DND-41 (cell line): ENCODE data around the gene ESAM.

ENCODE experiments used
- ATAC-seq: fragments of 200-7000 bp; cut with Tn5 transposase; 3 replicates; pipeline ENCODE4 v1.9.1; 2021; ENCODE audit warnings: low read depth; ENCODE audit not compliant: insufficient read depth
- DNase-seq: peaks from one replicate; pipeline ENCODE4 v3.0.0-alpha.2; 2020
- H2AFZ ChIP-seq: 2 replicates; pipeline ENCODE4 v1.6.0; 2012; ENCODE audit warnings: low read depth, low read length
- H3K27ac ChIP-seq: 2 replicates; pipeline ENCODE4 v1.5.1; 2012; ENCODE audit warnings: low read length, inconsistent platforms
- H3K27me3 ChIP-seq: fragments of 200-600 bp; sonication (generic); 2 replicates; pipeline ENCODE4 v1.6.0; 2012; ENCODE audit warnings: low read length, mild to moderate bottlenecking, inconsistent platforms; ENCODE audit not compliant: insufficient read depth, poor library complexity
- H3K36me3 ChIP-seq: 2 replicates; pipeline ENCODE4 v1.5.1; 2012; ENCODE audit warnings: low read length, inconsistent platforms; ENCODE audit not compliant: insufficient read depth
- H3K4me1 ChIP-seq: 2 replicates; pipeline ENCODE4 v1.5.1; 2012; ENCODE audit warnings: mild to moderate bottlenecking, low read length; ENCODE audit not compliant: insufficient read depth
- H3K4me2 ChIP-seq: 2 replicates; pipeline ENCODE4 v1.6.0; 2012; ENCODE audit warnings: mild to moderate bottlenecking, moderate library complexity, low read length, inconsistent platforms; ENCODE audit not compliant: insufficient read depth
- H3K4me3 ChIP-seq, 2 experiments: fragments of 200-600 bp in 1 of 2; shearing (Covaris generic) in 1 of 2; 2 replicates each; pipeline ENCODE4 v1.5.1; 2012 to 2016; ENCODE audit warnings: inconsistent platforms in 2 of 2, low read length in 2 of 2, mild to moderate bottlenecking in 2 of 2, low read depth in 1 of 2, moderate library complexity in 1 of 2
- H3K79me2 ChIP-seq: 2 replicates; pipeline ENCODE4 v1.6.0; 2012; ENCODE audit warnings: low read length, inconsistent platforms; ENCODE audit not compliant: insufficient read depth
- H3K9ac ChIP-seq: 2 replicates; pipeline ENCODE4 v1.6.0; 2012; ENCODE audit warnings: low read depth, mild to moderate bottlenecking, inconsistent platforms, low read length, moderate library complexity
- H3K9me3 ChIP-seq: 2 replicates; pipeline ENCODE4 v1.5.1; 2012; ENCODE audit warnings: low read length, moderate library complexity, mild to moderate bottlenecking, inconsistent platforms; ENCODE audit not compliant: insufficient read depth, severe bottlenecking
- H4K20me1 ChIP-seq: 2 replicates; pipeline ENCODE4 v1.6.0; 2012; ENCODE audit warnings: low read length; ENCODE audit not compliant: insufficient read depth
- CTCF ChIP-seq: IDR thresholded peaks from 2 replicates; pipeline ENCODE4 v1.5.1; 2012; ENCODE audit warnings: borderline replicate concordance, low read length, moderate library complexity, mild to moderate bottlenecking; ENCODE audit not compliant: poor library complexity, severe bottlenecking; ENCODE audit errors: extremely low read depth
- EZH2 ChIP-seq: IDR thresholded peaks from 3 replicates; pipeline ENCODE4 v1.6.1; 2012; ENCODE audit warnings: borderline replicate concordance, low read depth, mild to moderate bottlenecking, moderate library complexity, low read length, inconsistent platforms; ENCODE audit not compliant: severe bottlenecking

Gene ESAM

GRCh38 chr11:124807201-124807600 lies 45.1 kb upstream of the ESAM start:
- no peak overlapping the region for H3K27ac ChIP-seq
- H3K4me3 ChIP-seq: no peak overlapping the region
- H3K79me2 ChIP-seq: no peaks in the 10 kb centered on the region
- H3K27me3 ChIP-seq: peaks cover 24% of the 10 kb centered on the region
- ATAC-seq (no peak), DNase-seq (no peak)
- no peaks in the 10 kb centered on the region for H3K4me1 ChIP-seq
- H2AFZ ChIP-seq: no peak overlapping the region
- TF ChIP-seq EZH2: no peak
- TF ChIP-seq CTCF: no peak
- H3K9ac ChIP-seq: no peak overlapping the region
- no peaks in the 10 kb centered on the region for H3K9me3 ChIP-seq
- H3K36me3 ChIP-seq: no peaks in the 10 kb centered on the region
- no peak overlapping the region for H3K4me2 ChIP-seq
- H4K20me1 ChIP-seq: no peaks in the 10 kb centered on the region

DNA sequence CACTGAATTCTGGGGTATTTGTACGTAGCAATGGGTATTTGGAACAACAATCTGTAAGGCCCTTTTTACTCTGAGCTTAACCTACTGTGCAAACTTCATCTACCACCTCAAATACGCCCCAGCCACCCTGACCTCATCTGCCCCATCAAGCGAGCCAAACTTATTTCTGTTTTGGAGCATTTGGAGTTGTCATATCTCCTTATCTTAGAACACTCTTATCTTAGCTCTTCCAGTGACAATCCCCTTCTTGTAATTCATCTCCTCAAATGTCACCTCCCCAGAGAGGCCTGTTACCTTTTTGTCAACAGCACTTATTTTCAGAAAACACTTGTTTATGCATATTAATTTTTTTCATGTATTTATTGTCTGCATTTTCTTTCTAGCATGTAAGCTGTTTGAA lies 42.8 kb upstream of the ESAM start:
- no peaks in the 10 kb centered on the region; the same call in 1 of the 2 replicates for H3K36me3 ChIP-seq
- H3K27ac ChIP-seq: no peak overlapping the region
- peaks cover 11% of the 10 kb centered on the region for H3K4me1 ChIP-seq
- DNase-seq (no peak), ATAC-seq (no peak)
- no peaks in the 10 kb centered on the region for H4K20me1 ChIP-seq
- no peaks in the 10 kb centered on the region for H3K9me3 ChIP-seq
- H3K27me3 ChIP-seq: peaks cover 29% of the 10 kb centered on the region
- H2AFZ ChIP-seq: no peak overlapping the region
- H3K79me2 ChIP-seq: peaks cover 3% of the 10 kb centered on the region; the same call in 1 of the 2 replicates
- no peak overlapping the region for H3K4me3 ChIP-seq
- H3K4me2 ChIP-seq: no peak overlapping the region
- TF ChIP-seq EZH2 (no peak), CTCF (no peak)
- no peak overlapping the region for H3K9ac ChIP-seq

DNA sequence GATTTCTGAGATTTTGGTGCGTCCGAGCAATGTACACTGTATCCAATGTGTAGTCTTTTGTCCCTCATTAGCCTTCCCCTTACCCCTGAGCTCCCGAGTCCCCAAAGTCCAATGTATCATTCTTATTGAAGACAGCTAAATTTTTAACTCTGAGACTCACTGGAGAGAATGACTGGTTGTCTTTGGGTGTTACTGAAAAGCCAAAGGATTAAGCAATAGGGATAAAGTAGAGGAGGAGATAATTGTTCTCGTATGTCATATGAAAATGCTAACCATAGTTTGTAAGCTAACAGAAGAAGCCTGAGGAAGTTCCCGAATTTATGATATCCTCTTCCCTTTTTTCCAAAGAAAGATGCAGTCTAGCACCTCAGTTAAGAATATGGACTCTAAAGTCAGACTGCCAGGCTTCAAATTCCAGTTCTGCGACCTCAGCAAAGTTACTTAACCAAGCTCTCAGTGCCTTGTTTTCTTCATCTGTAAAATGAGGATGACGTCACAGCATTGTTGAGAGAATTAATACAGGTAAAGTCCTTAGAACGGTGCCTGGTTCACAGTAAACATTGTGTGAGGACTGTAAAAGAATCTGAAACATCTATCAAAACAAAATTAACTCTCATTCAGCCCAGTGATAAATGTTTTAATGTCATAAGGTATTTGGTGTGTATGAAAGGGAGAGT lies 39.7 kb upstream of the ESAM start:
- no peak overlapping the region for H3K27ac ChIP-seq
- no peaks in the 10 kb centered on the region for H3K9me3 ChIP-seq
- peaks cover 15% of the 10 kb centered on the region for H3K27me3 ChIP-seq
- H3K4me2 ChIP-seq: no peak overlapping the region
- H3K36me3 ChIP-seq: no peaks in the 10 kb centered on the region; the same call in 1 of the 2 replicates
- H2AFZ ChIP-seq: no peak overlapping the region
- ATAC-seq (no peak), DNase-seq (no peak)
- no peak overlapping the region for H3K9ac ChIP-seq
- TF ChIP-seq EZH2 (no peak), CTCF (no peak)
- peaks cover 31% of the 10 kb centered on the region for H3K4me1 ChIP-seq
- peaks cover 22% of the 10 kb centered on the region; the same call in 1 of the 2 replicates for H4K20me1 ChIP-seq
- peaks cover 34% of the 10 kb centered on the region for H3K79me2 ChIP-seq
- no peak overlapping the region for H3K4me3 ChIP-seq
